Thyroid gland (tissue), 4 donors: ENCODE results near the gene ABCB8.

ENCODE experiments used
- POLR2A ChIP-seq, 2 donors: fragments of 450-650 bp; IDR thresholded peaks; one replicate each; pipeline ENCODE4 v1.6.1; 2017; ENCODE audit warnings: antibody characterized with exemption in 2 of 2, mild to moderate bottlenecking in 2 of 2, moderate library complexity in 1 of 2
- TF ChIP-seq, protein P1 (sequence below), 6 experiments: fragments of 200-600 bp in 3 of 6; fragments of 450-650 bp in 3 of 6; sonication (generic) in 3 of 6; IDR thresholded peaks; one replicate each; pipeline ENCODE4 v1.5.1; 2016 to 2019; ENCODE audit warnings: antibody characterized with exemption in 6 of 6, mild to moderate bottlenecking in 2 of 6, inconsistent platforms in 1 of 6, moderate library complexity in 1 of 6

DNA sequence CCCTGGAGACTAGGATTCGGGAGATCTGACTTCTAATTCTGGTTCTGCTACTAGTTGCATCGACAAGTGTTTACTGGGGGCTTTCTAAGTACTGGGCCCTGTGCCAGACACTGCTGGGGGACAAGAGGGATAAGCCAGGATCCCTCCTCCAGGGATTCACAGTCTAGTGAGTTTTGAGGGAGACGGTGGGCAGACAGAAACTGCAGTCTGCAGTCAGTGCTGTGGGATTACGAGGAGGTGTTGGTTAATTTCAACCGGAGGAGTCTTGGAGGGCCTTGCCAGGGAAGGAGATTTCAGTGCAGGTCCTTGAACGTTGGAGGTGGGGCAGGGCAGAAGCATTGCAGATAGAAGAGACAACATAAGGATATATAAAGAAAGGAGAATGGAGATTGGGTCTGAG, 46.6 kb upstream of the ABCB8 start:
- TF ChIP-seq, protein P1, sequence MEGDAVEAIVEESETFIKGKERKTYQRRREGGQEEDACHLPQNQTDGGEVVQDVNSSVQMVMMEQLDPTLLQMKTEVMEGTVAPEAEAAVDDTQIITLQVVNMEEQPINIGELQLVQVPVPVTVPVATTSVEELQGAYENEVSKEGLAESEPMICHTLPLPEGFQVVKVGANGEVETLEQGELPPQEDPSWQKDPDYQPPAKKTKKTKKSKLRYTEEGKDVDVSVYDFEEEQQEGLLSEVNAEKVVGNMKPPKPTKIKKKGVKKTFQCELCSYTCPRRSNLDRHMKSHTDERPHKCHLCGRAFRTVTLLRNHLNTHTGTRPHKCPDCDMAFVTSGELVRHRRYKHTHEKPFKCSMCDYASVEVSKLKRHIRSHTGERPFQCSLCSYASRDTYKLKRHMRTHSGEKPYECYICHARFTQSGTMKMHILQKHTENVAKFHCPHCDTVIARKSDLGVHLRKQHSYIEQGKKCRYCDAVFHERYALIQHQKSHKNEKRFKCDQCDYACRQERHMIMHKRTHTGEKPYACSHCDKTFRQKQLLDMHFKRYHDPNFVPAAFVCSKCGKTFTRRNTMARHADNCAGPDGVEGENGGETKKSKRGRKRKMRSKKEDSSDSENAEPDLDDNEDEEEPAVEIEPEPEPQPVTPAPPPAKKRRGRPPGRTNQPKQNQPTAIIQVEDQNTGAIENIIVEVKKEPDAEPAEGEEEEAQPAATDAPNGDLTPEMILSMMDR (IDR thresholded peaks at IDR 0.05), result no peak
- no peak for TF ChIP-seq POLR2A (IDR thresholded peaks at IDR 0.05)
